ENCODE results near the gene PEX16.
A peak's percentile ranks its signal among the peaks of the same experiment; 100 is the strongest.

PEX16 gene

DNA sequence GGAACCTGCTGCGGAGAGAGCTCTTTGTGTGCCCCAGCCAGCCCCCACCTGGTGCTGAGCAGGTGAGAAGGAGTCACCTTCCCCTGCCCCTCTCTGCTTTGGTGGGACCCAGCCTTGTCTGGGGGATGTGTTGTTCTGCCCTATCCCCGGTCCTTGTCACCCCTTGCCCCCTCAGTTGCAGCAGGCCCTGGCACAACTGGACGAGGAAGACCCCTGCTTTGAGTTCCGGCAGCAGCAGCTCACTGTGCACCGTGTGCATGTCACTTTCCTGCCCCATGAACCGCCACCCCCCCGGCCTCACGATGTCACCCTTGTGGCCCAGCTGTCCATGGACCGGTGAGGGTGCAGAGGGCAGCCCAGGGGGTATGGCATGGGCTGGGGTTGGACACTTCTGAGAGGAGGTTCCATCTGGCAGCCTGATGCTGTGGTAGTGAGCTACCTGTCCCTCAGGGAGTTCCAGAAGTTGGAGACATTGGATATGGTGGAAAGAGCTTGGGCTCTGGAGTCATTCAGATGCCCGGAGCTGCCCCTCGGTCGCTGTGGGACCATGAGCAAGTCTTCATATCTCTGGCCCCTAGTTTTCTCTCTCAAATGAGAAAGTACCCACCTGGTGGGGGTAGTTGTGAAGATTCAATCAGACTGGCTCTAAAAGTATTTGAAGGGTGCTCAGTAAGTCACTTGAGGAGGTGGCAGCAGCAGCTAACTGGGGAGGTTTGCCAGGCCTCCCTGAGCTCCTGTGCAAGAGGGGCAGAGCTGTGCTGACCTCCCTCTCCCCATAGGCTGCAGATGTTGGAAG is 9.1 kb upstream of the PEX16 start:
- TF ChIP-seq ZNF274 (IDR thresholded peaks at IDR 0.05; ENCODE audit: low read depth, low read length) = no peak
- H3K4me3 ChIP-seq (ENCODE audit: low read length) = no peak overlapping the region

DNA sequence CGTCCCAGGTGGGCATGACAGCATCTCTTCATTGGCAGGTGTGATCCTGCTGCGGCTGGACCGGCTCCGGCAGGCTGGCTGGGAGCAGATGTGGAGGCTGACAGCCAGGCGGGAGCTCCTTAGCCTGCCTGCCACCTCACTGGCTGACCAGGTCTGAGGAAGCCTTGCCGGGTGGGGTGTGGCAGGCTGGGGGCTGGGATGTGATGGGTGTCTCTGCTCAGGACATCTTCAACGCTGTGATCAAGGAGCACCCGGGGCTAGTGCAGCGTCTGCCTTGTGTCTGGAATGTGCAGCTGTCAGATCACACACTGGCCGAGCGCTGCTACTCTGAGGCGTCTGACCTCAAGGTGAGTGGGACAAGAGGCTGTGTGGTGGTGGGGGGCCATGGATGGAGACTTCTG is 8.3 kb upstream of the PEX16 start:
- TF ChIP-seq ZNF274 (IDR thresholded peaks at IDR 0.05; ENCODE audit: low read depth, low read length) = no peak
- H3K4me3 ChIP-seq (ENCODE audit: low read length) = no peak overlapping the region

DNA sequence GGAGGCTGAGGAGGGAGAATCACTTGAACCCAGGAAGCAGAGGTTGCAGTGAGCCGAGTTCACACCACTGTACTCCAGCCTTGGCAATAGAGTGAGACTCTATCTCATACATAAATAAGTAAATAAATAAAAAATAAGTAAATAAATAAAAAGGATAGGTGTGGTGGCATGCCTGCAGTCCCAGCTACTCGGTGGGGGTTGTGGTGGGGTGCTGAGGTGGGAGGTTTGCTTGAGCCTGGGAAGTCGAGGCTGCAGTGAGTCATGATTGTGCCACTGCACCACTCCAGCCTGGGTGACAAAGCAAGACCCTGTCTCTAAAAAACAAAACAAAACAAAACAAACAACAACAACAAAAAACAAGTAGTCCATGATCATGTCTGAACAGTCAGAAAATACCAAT is 7.9 kb upstream of the PEX16 start:
- TF ChIP-seq ZNF274 (IDR thresholded peaks at IDR 0.05; ENCODE audit: low read depth, low read length) = no peak
- no peak overlapping the region for H3K4me3 ChIP-seq (ENCODE audit: low read length)

DNA sequence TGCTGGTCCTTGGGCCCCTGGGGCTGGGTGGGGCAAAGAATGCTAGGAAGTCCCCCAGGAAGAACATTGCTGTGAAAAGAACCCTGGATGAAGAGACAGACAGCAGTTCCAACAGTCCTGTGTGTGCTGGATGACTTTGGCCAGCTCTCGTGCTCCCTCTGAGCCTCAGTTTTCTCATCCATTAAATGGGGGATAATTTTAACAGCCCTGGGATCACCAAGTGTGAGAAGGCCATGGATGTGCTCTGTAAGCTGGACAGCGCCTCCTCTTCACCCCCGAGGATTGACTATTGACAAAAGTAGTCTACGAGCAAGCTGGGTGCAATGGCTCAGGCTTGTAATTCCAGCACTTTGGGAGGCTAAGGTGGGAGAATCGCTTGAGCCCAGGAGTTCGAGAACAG is 7.2 kb upstream of the PEX16 start:
- no peak overlapping the region for H3K4me3 ChIP-seq (ENCODE audit: low read length)
- TF ChIP-seq ZNF274 (IDR thresholded peaks at IDR 0.05; ENCODE audit: low read depth, low read length) = no peak

DNA sequence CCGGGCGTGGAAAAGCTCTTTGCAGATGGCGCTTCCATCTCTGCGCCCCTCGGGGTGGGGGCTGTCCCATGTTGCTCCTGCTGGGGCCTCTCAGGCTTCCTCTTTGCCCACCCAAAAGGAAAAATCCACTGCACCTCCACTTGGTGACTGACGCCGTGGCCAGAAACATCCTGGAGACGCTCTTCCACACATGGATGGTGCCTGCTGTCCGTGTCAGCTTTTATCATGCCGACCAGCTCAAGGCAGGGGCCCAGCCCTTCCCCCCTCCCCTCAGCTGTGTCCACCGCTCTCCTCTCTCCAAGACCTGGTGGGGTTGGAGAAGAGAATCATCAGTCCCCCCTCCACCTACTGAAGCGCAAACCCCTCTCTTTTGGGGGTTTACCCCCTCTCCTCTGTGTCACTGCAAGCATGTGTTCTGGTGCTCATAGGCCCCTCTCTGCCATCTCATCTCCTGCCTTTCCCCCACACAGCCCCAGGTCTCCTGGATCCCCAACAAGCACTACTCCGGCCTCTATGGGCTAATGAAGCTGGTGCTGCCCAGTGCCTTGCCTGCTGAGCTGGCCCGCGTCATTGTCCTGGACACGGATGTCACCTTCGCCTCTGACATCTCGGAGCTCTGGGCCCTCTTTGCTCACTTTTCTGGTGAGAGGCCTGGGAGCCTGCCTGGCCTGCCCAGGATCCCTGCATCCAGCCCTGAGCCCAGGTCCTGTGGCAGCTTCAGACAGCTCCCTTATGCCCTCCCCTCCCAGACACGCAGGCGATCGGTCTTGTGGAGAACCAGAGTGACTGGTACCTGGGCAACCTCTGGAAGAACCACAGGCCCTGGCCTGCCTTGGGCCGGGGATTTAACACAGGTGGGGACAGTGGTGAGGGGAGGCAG is 6.6 kb upstream of the PEX16 start:
- H3K4me3 ChIP-seq (ENCODE audit: low read length) = no peak overlapping the region
- TF ChIP-seq ZNF274 (IDR thresholded peaks at IDR 0.05; ENCODE audit: low read depth, low read length) = no peak

DNA sequence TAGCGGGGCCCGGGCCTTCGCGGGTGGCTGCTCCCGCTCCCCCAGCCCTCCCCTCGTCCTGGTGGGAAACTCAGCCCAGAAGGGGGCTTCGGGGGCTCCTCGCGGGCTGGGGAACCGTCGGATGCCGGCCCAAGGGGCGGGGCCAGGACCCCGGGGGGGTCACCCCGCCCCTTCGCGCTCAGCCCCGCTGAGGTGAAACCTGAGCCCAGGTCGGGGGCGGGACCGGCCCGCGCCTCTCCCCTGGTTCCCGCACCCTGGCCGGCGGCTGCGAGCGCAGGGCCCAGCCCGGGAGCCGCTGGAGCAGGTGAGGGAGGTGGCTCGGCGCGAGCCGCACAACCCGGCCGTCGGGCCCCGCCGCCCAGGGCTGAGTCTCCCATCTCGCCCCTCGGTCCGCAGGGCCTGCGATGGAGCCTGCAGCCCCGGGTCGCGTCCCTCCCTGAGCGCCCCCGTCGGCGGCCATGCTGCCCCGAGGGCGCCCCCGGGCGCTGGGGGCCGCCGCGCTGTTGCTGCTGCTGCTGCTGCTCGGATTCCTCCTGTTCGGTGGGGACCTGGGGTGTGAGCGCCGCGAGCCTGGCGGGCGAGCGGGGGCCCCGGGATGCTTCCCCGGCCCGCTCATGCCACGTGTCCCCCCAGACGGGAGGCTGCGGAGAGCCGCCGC is 4.9 kb upstream of the PEX16 start, which contains the start of gene LARGE2:
Gene LARGE2 (plus strand): TSS at position 232 of the 658 bp plus-strand sequence. CDS start 227 bp downstream, at position 459.
- TF ChIP-seq ZNF274 (IDR thresholded peaks at IDR 0.05; ENCODE audit: low read depth, low read length) = no peak
- no peak within 1 kb of the TSS for H3K4me3 ChIP-seq (ENCODE audit: low read length)

DNA sequence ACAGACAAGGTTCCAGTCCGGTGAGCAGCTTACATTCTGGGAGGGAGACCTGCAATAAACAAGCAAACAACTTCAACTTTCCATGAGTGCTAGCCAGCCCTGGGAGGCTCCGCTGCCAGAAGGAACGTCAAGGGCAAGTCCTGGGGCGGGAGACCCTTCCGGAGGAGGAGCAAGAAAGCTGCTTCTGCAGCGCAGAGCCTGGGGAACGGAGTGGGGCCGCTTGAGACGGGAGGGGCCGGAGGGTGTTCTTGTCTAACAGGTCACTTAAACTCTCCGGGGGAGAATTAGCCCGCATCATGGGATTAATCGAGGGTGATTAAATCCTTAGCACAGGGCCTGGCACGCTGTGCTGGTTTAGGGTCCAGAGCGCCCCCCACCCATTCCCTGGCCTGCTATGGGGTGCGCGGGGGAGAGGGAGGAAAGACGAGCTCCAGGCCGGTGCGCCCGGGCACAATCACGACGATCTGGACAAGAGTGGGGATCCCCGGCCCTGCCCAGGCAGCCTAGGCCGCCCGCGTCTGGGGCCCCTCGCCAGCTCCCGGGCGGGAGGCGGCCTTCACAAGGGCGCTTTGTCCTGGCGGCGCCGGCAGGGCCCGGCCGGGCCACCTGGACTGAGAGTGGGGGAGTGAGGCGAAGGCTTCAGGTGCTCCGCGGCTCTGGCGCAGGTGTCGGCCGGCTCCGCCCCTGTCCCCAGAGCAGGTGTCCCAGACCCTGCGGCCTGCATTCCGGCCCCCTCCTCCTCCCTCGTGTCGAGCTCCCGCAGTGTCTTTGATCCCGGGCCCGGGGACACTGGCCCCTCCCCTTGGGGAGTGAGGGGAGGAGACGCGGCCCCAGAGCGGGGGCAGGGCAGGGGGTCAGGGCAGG is 4.1 kb upstream of the PEX16 start:
- H3K4me3 ChIP-seq (ENCODE audit: low read length) = no peak overlapping the region
- no peak for TF ChIP-seq ZNF274 (IDR thresholded peaks at IDR 0.05; ENCODE audit: low read depth, low read length)

DNA sequence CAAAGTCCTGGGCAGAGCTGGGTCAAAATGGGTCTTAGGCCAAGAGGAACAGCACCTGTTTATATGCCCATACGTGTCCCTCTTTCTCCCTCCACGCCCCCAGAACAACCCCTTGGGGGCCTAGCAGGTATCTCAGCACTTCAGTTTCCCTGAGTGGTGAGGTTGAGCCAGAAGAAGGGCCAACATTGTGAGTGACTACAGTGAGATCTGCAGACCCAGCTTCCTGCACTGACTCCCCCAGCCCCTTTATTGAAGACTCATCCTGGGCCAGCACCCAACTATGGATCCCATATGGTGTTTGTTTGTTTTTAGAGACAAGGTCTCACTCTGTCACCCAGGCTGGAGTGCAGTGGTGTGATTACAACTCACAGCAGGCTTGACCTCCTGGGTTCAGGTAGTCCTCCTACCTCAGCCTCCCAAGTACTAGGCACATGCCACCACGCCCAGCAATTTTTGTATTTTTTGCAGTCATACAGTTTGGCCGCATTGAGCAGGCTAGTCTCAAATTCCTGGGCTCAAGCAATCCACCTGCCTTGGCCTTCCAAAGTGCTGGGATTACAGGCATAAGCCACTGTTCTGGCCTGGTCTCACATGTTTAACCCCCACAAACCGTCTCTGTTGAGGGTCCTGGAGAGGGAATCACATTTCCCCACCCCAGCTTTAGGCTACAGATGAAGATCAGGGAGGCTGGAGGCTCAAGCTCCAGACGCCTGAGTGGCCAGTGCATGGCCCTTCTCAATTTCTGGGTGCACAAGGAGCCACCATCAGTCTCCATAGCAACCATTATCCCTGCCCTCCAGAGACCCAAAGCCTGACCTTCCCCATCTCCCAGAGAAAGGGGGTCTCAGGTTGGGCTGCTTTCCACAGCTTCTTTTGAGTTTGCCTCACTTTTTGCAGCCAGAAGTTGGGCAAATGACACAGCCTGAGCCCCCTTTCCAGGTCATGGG is 3.1 kb upstream of the PEX16 start:
- no peak for TF ChIP-seq ZNF274 (IDR thresholded peaks at IDR 0.05; ENCODE audit: low read depth, low read length)
- no peak overlapping the region for H3K4me3 ChIP-seq (ENCODE audit: low read length)

DNA sequence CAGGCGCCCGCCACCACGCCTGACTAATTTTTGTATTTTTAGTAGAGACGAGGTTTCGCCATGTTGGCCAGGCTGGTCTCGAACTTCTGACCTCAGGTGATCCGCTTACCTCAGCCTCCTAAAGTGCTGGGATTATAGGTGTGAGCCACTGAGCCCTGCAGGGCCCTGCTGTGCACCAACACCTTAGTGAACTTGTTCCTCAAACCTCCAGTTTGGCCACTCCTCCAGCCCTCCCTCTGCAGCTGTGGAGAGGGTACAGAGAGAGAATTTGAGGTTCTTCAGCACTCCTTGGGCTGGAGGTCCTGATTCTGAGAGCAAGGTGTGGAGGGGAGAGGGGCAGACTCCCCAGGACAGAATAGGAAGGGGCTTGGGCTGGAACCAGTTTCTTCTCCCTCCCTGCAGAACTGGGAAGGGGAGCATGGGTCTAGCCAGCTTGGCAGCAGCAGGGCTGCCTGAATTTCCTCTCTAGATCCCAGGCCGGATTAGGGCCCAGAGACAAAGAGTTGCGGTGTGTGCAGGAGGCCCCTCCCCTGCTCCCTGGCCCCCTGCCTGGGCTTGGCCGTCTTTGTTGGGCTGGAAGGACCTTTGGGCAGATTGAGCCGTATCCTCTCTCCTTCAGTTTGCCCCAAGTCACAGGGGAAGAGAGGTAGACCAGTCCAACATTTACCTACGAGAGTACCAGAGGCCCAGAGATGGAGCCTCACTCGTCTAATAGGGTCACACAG is 2.3 kb upstream of the PEX16 start:
- TF ChIP-seq ZNF274 (IDR thresholded peaks at IDR 0.05; ENCODE audit: low read depth, low read length) = no peak
- no peak overlapping the region for H3K4me3 ChIP-seq (ENCODE audit: low read length)

DNA sequence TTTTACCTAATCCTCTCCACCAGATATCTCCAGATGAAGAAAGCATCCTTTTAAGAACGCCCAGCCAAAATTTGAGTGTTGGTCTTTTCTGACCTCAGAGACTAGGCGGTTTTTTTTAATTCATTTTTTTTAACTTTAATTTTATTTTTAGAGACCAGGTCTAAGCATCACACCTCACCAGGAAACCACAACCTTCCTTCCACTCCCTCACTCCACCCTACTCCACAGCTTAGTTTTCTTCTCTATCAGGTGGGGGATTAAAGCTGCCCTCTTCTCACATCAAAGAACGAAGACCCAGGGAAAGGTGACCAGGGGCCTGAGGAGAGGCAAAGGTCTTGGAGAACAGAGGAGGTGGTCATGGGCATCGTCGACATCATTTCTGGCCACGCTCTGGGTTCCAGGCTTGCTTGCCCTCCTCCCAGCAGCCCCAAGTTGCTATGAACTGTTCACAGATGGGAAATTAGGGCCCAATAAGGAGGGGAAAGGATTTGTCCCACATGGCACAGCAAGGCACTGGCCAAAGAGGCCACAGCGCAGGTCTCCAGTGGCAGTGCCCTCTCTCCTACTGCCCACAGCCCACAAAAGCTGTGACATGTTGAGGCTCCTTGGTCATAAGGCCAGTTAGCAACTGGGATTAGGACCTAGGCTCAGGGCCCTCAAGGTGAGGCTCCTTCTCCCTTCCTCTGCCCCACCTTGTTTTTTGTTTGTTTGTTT is 1.4 kb upstream of the PEX16 start:
- no peak overlapping the region for H3K4me3 ChIP-seq (ENCODE audit: low read length)
- TF ChIP-seq ZNF274 (IDR thresholded peaks at IDR 0.05; ENCODE audit: low read depth, low read length) = no peak

DNA sequence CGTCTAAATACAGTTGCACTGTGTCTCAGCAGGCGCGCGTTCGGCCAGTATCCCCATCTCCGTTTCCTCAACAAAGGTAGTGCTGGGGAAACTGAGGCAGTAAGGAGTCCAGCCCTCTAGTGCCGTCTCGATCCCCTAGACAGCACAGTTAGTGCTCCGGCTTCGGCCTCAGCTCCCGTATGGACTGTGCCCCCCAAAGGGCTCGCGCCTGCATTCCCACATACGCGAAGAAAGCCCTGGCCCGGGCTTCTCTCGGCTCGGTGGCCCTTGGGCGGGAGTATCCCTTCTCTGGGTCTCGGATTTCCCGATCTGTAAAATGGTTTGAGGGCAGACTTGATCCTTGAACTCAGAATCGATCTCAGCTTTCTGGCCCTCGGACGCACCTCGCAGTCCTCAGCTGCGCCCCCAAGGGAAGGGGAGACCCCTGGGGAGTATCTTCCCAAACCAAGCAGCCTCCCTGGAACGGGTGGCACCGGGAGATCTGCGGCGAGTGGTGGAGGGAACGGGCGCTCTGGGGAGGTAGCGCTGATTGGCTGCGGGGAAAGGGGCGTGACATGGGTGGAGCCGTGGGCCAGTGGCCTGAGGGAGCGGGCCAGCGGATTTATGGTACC is 759 bp upstream of the PEX16 start:
- no peak for TF ChIP-seq ZNF274 (IDR thresholded peaks at IDR 0.05; ENCODE audit: low read depth, low read length)
- peak overlapping the region; percentile 82 for H3K4me3 ChIP-seq (ENCODE audit: low read length)

All from GM08714 (cell line).